CD4-positive, alpha-beta T cell treated with Interleukin-21 for 1 hour (primary cell): ENCODE data around the gene GADD45B.
"Not testable (repeated sequence)": the region's sequence is repeated elsewhere in the genome, so short reads cannot be mapped to it uniquely, and the experiment has no call there.

ENCODE experiments used
- DNase-seq: peaks from one replicate; pipeline ENCODE4 v3.0.0-alpha.2; 2020

GADD45B gene

DNA sequence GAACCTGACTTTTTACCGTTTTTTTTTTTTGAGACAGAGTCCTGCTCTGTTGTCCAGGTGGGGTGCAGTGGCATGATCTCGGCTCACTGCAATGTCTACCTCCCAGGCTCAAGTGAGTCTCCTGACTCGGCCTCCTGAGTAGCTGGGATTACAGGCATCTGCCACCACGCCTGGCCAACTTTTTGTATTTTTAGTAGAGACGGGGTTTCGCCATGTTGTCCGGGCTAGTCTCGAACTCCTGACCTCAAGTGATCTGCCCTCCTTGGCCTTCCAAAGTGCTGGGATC, 6.1 kb upstream of the GADD45B start:
- DNase-seq, result not testable (repeated sequence)

- DNase-seq, result peak; percentile 88
These were observed 1.5 kb upstream of the GADD45B start for GRCh38 chr19:2474232-2475017.

DNA sequence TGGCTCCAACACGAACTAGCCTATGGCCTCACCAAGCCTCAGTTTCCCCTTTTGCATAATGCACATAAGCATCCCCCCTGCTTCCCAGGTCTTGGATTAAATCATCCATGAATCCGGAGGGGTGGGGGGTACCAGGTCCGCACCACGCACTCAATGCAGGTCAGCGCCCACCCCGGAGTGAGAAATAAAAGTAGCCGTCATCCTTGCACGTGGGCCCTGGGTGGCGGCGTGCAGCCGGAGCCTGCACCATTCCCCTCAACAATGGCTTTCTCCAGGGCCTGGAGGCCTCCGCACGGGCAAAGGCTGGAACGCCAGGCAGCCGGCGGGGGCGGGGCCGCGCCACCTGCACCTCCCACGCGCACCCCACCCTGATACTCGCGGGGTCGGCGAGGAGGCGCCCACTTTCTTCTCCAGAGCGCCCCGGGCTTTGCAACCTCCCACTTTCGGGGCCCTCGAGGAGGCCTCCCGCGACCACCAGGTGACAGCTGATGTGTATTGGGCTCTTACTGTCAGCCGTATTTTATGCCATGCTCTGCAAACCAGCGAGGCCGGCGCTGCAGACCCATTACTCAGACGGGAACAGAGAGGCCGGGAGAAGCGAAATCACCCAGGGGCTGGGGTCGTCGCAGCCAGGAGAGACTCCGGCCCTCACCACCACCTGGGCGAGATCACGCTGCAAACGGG, 767 bp upstream of the GADD45B start:
- DNase-seq, result peak; percentile 62

GRCh38 chr19:2476451-2477140, 669 bp downstream of the GADD45B start:
- peak; percentile 68 for DNase-seq

DNA sequence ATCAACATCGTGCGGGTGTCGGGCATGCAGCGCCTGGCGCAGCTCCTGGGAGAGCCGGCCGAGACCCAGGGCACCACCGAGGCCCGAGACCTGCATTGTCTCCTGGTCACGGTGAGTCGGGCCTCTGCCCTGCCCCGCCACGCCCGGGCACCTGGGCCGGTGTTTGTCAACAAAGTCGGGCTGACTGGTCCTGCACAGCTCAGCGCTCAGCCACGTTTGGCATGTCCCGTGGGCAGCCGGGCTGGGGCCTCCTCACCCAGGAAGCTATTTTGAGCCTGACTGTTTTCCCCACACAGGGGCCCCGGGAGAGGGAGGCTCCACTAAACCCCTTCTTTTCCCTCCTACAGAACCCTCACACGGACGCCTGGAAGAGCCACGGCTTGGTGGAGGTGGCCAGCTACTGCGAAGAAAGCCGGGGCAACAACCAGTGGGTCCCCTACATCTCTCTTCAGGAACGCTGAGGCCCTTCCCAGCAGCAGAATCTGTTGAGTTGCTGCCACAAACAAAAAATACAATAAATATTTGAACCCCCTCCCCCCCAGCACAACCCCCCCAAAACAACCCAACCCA, 1.3 kb downstream of the GADD45B start:
- DNase-seq, result no peak

GRCh38 chr19:2477732-2478191, 1.8 kb downstream of the GADD45B start:
- peak; percentile 38 for DNase-seq

- DNase-seq, result peak; percentile 61
These were observed 2.4 kb downstream of the GADD45B start for GRCh38 chr19:2478278-2478755.

DNA sequence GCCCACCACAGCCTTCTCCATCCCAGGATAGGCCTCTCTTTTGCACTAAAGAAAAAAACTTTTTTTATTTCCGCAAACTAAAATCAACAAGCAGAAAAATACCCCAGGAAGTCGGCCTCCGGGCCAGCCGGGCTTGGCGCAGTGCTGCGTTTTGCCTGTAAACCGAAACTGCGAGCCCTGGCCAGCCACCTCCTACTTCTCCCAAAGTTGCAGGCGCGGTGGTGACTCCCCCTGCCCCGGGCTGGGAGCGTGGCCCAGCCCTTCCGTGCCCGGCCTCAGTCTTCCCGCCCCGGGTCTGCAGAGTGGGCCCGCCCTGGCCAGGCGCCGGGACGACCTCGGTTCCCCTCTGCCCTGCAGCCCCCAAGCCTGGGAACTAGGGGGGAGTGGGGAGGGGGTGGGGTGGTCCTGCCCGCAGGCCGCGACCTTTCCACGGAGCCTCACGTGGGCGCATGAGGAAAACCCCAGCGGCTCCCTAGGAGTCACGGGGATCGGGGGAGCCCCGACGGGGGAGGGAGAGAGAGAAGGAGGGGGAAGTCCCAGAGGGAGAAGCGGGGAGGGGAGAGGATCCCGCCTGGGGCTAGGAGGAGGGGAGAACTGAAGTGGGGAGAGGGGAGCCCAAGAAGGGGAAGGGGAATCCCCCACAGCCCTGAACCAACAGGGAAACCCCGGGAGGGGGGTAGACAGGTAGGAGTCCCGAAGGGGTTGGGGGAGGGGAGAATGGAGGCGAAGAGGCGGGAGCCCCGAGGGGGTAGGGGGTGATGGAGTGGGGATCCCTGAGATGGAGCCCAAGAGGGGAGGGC, 3.0 kb downstream of the GADD45B start:
- peak; percentile 78 for DNase-seq

DNA sequence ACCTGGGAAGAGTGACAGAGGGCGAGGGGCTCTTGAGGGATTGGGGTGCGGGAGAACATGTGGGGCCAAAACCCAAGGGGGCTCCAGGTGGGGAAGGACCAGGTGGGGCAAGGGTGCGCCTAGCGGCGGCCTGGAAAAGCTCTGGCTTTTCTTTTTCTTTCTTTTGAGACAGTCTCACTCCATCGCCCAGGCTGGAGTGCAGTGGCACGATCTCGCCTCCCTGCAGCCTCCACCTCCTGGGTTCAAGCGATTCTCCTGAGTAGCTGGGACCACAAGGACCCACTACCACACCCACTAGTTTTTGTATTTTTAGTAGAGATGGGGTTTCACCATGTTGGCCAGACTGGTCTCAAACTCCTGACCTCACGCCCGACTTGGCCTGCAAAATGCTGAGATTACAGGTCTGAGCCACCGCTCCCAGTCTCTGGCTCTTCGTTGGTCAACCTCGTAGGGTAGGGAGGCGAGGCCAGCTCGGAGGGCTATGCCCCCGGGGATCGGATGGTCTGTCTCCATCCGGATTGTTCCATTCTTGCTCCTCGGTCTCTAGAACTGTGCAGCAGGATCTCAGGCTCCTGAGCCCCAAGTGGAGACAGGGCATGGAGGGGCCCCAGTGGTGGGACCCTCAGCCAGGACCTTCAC, 3.7 kb downstream of the GADD45B start:
- no peak for DNase-seq

DNA sequence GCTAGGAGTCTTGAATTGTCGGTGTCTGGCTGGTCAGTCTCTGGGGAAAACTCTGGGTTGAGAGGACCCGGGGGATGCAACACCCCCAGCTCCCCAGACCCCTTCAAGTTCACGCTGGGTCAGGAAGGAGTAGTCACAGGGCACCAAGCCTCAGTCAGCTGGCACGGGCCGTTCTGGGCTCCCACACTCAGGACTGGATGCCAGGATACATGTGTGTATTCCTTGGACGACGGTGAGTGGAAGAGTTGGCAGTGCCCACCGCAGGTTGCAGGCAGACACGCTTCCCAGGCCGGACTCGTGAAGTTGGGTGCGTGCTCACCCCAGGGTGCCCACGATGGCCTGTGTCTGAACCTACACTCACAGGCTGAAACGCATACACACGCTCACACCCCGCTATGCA, 5.5 kb downstream of the GADD45B start:
- DNase-seq, result no peak

- DNase-seq, result no peak
These were observed 6.6 kb downstream of the GADD45B start for GRCh38 chr19:2482354-2483038.

DNA sequence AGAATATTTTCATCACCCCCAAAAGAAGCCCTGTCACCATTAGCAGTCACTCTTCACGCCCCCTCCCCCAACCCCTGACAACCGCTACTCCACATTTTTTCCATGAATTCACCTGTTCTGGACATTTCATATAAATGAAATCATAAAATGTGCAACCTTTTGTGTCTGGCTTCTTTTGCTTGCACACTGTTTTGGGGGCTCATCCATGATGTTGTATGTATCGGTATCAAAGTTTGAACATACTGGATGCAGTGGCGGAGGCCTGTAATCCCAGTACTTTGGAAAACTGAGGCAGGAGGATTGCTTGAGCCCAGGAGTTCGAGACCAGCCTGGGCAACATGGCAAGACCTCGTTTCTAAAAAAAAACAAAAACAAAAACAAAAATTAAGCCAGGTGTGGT, 7.2 kb downstream of the GADD45B start:
- no peak for DNase-seq

DNA sequence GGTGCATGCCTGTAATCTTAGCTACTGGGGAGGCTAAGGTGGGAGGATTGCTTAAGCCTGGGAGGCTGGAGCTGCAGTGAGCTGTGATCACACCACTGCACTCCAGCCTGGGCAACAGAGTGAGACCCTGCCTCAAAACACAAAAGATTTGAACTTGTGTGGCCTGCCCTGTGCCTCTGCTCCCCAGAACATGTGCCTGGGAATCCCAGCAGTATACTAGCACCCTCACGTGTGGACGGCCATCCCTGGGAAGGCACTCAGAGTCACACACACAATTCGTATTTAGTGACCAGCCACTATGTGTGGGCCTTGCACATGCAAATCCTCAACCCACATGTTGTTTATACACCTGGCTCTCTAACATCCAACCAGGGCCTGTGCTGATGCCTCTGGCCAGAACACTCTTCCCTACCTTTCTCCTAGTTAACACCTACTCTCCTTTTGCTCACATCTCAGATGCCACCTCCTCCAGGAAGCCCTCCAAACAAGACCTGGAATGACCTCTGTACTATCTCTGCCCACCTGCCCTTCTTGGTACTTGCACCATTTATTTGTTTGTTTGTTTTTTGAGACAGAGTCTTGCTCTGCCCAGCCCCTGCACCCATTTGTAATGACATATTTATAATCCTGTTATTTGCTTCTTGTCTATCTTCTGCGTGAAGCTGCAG, 7.7 kb downstream of the GADD45B start:
- no peak for DNase-seq

GRCh38 chr19:2484178-2484937, 8.4 kb downstream of the GADD45B start:
- DNase-seq, result no peak

- no peak for DNase-seq
These were observed 9.5 kb downstream of the GADD45B start for GRCh38 chr19:2485428-2485827.

GRCh38 chr19:2487090-2487489, 11.2 kb downstream of the GADD45B start:
- DNase-seq, result no peak

DNA sequence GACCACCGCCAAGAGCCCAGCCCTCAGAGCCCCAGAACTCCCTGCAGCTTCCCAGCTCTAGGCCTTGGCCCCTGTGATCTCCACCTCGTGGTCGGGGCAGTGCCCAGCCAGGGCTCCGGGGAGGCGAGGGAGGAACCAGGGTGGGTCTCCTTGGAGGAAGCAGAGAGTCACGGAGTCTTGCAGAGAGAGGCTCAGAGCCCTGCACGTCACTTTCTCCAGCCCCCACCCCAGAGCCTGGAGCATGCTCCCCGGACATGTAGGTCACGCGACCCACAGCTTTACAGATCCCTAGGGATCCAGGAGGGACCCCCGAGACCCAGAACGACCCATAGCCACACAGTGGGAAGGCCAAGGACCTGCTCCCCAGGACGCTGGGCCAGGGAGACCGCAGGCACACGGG, 11.9 kb downstream of the GADD45B start:
- DNase-seq, result no peak

DNA sequence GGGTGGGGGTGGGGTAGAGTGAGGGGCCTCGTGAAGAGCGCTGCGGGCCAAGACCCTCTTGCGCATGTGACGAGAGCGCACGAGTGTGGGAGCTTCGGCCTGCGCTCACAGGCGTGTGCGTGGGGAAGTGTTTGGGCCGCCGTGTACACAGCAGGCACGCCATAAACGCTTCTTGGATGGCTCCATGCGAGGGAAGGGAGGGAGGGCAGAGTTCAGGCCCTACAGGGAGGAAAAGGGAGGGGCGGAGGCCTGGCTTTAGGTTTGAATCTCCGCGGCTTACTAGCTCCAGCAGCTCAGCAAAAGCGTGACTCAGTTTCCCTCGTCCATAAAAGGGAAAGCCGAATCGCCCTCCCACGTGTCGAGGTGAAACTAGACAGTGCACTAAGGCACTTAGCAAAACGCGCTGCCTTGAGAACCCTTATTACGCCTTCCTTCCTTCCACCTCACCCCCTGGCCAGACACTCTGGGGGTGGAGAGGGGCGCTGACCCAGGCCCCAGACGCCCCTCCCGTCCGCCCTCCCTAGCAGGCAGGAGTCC, 12.5 kb downstream of the GADD45B start:
- DNase-seq, result no peak

DNA sequence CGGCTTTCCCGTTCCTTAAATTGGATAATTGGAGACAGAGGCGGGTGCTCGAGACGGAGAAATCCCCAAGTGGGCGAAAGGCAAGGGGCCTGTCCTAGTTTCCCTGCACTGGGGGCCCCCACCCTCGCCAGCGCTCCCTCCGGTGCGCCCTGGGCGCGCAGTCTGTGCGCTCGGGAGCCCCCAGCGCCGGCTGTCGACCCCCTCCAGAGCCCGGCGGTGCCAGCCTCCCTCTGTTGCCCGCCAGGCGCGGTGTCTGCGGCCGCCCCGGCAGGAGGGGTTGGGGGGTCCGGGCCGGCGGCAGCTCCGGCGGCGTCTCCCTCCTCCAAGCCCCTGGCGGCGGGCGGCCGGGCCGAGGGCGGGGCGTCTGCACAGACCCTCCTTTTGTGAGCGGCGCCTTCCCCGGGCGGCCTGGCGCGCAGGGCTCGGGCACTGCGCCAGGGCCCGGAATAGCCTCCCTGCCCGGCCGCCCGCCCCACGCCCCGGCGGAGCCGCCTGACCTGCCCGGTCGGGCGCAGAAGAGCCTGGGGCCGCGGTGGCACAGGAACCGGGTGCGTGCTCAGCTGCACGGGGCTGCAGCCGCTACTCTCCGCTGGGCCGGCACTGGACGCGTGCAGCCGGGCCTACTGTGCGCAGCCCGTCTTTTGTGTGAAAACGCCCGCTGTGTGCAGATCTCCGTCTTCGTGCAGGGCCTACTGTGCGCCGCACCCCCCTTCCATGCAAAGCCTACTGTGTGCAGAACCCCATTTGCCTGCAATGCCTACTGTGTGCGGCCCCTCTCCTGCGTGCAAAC, 13.2 kb downstream of the GADD45B start:
- DNase-seq, result no peak
